Measurements from ENCODE around the gene SMIM14.
A peak's percentile ranks its signal among the peaks of the same experiment; 100 is the strongest.
"Not testable (repeated sequence)": the region's sequence is repeated elsewhere in the genome, so short reads cannot be mapped to it uniquely, and the experiment has no call there.

The SMIM14 gene

GRCh38 chr4:39516407-39516966 lies 122.2 kb downstream of the SMIM14 start:
- DNase-seq (ENCODE audit: low read depth), result no peak
- no peak overlapping the region for H3K4me3 ChIP-seq (ENCODE audit: low read depth, low read length)
- TF ChIP-seq, protein P1, sequence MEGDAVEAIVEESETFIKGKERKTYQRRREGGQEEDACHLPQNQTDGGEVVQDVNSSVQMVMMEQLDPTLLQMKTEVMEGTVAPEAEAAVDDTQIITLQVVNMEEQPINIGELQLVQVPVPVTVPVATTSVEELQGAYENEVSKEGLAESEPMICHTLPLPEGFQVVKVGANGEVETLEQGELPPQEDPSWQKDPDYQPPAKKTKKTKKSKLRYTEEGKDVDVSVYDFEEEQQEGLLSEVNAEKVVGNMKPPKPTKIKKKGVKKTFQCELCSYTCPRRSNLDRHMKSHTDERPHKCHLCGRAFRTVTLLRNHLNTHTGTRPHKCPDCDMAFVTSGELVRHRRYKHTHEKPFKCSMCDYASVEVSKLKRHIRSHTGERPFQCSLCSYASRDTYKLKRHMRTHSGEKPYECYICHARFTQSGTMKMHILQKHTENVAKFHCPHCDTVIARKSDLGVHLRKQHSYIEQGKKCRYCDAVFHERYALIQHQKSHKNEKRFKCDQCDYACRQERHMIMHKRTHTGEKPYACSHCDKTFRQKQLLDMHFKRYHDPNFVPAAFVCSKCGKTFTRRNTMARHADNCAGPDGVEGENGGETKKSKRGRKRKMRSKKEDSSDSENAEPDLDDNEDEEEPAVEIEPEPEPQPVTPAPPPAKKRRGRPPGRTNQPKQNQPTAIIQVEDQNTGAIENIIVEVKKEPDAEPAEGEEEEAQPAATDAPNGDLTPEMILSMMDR (IDR thresholded peaks at IDR 0.05; ENCODE audit: control insufficient read depth, extremely low read depth, insufficient read depth), result no peak

GRCh38 chr4:39515669-39516401 lies 122.8 kb downstream of the SMIM14 start:
- DNase-seq (ENCODE audit: low read depth); H3K4me3 ChIP-seq (ENCODE audit: low read depth, low read length): not testable (repeated sequence)

GRCh38 chr4:39514888-39515401 lies 123.7 kb downstream of the SMIM14 start:
- H3K4me3 ChIP-seq (ENCODE audit: low read depth, low read length), result no peak overlapping the region
- TF ChIP-seq, protein P1 (IDR thresholded peaks at IDR 0.05; ENCODE audit: control insufficient read depth, extremely low read depth, insufficient read depth), result no peak
- DNase-seq (ENCODE audit: low read depth), result peak; percentile 95

GRCh38 chr4:39514266-39514665 lies 124.4 kb downstream of the SMIM14 start:
- not testable (repeated sequence) for DNase-seq (ENCODE audit: low read depth); H3K4me3 ChIP-seq (ENCODE audit: low read depth, low read length)

DNA sequence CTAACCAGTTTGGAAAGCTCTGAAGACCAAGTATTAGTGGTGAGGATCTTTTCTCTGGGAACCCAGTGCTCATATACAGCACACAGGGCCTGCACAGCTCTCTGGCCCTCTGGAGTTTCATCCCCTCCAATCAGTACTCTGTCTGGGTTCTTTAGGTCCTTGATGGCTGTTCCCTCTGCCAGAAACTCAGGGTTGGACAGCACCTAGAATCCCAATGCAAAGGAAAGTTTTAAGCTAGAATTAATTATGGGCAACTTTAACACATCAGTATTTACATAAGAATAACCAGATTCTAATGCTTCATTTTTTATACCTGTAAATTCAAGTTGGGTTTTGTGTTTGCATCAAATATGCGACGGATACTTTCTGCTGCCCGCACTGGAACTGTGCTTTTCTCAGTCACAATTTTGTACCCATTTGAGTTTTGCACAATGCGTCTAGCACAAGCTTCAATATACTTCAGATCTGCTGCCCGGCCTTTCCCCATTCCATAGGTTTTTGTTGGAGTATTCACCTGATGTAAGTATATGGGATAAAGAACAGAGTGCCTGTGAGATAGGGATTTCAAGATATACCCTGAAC lies 128.2 kb downstream of the SMIM14 start:
- DNase-seq (ENCODE audit: low read depth), result no peak
- no peak overlapping the region for H3K4me3 ChIP-seq (ENCODE audit: low read depth, low read length)
- TF ChIP-seq, protein P1 (IDR thresholded peaks at IDR 0.05; ENCODE audit: control insufficient read depth, extremely low read depth, insufficient read depth), result no peak

- no peak for DNase-seq (ENCODE audit: low read depth)
- H3K4me3 ChIP-seq (ENCODE audit: low read depth, low read length), result no peak overlapping the region
- TF ChIP-seq, protein P1 (IDR thresholded peaks at IDR 0.05; ENCODE audit: control insufficient read depth, extremely low read depth, insufficient read depth), result no peak
Measured at GRCh38 chr4:39505581-39505980, 133.1 kb downstream of the SMIM14 start.

- no peak for DNase-seq (ENCODE audit: low read depth)
- H3K4me3 ChIP-seq (ENCODE audit: low read depth, low read length), result no peak overlapping the region
- TF ChIP-seq, protein P1 (IDR thresholded peaks at IDR 0.05; ENCODE audit: control insufficient read depth, extremely low read depth, insufficient read depth), result no peak
Measured at GRCh38 chr4:39504538-39504937, 134.1 kb downstream of the SMIM14 start.

DNA sequence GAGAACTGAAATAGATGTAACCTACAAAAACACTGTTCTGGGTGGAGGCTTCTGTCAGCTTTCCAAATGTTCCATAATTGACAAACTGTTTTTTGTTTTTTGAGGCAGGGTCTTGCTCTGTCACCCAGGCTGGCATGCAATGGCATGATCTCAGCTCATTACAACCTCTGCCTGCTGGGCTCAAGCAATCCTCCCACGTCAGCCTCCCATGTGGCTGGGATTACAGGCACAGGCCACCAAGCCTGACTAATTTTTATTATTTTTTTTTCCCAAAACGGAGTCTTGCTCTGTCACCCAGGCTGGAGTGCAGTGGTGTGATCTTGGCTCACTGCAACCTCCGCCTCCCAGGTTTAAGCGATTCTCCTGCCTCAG lies 136.0 kb downstream of the SMIM14 start:
- not testable (repeated sequence) for H3K4me3 ChIP-seq (ENCODE audit: low read depth, low read length); DNase-seq (ENCODE audit: low read depth)

All from LNCaP clone FGC (cell line).